ENCODE results near the gene PPIC. TPM values are rescaled to one million over a fixed set of nuclear protein-coding genes. Genes with fewer than 3 reads are reported as not detected.

PPIC gene
- total and polyA plus RNA-seq, 2 donors (not counting 1 experiment from before 2014, with no cell fraction given), result not detected

GRCh38 chr5:123037104-123037418 lies 536 bp upstream of the PPIC start:
- POLR2A ChIA-PET, result no interaction called here
- H3K4me3 ChIP-seq (ENCODE audit: control extremely low read depth in 1 of 5, extremely low read depth in 1 of 5, insufficient read depth in 1 of 5, low read depth in 2 of 5, low read length in 4 of 5), result peak overlapping the region in 3 of 5 experiments; percentile 53 to 69 (median 62)
- H3K9me3 ChIP-seq (ENCODE audit: control extremely low read depth in 1 of 3, control insufficient read depth in 2 of 3, insufficient read depth in 1 of 3, low read length in 2 of 3), result peaks cover 0 to 13% (median 0%) of the 10 kb centered on the region in 3 donors
- Mint-ChIP-seq H3K4me1 (peaks cover 12% of the 10 kb centered on the region), H3K4me3 (peak overlapping the region; percentile 72), H3K9me3 (ENCODE audit: insufficient read depth) (no peaks in the 10 kb centered on the region), H3K27me3 (peaks cover 56% of the 10 kb centered on the region), H3K27ac (no peak overlapping the region)
- H3K27ac ChIP-seq (ENCODE audit: low read length in 2 of 2), result no peak overlapping the region
- H3K4me2 ChIP-seq (replicated peaks; ENCODE audit: low read depth, low read length, poor library complexity, severe bottlenecking), result peak overlapping the region; percentile 97
- no peaks in the 10 kb centered on the region for H3K79me2 ChIP-seq (ENCODE audit: control insufficient read depth, insufficient read depth, low read length)
- ATAC-seq (ENCODE audit: low read depth), result no peak
- H3K9ac ChIP-seq (ENCODE audit: low read length), result peak overlapping the region; percentile 69
- CTCF ChIA-PET, result no interaction called here
- 2% methylated on average over 10 of the region's 11 CpGs for WGBS (ENCODE audit: insufficient coverage)
- no peak for DNase-seq
- intact Hi-C loops (cut with micrococcal nuclease), result no loop called here
- H4K20me1 ChIP-seq (ENCODE audit: control insufficient read depth, insufficient read depth, low read length, poor library complexity, severe bottlenecking), result no peaks in the 10 kb centered on the region
- TF ChIP-seq EZH2 (IDR thresholded peaks at IDR 0.05; ENCODE audit: borderline replicate concordance, insufficient read depth, low read depth, low read length, poor library complexity, severe bottlenecking) (no peak), CTCF (IDR thresholded peaks at IDR 0.05) (no peak)
- peaks cover 19 to 22% of the 10 kb centered on the region in 2 donors for H3K4me1 ChIP-seq (ENCODE audit: control insufficient read depth in 2 of 2, insufficient read depth in 2 of 2, low read length in 2 of 2)
- H2AFZ ChIP-seq (ENCODE audit: insufficient read depth, low read depth, low read length, poor library complexity, severe bottlenecking), result peak overlapping the region; percentile 77
- H3K36me3 ChIP-seq (replicated peaks in 1 of 2; ENCODE audit: control extremely low read depth in 1 of 2, control insufficient read depth in 1 of 2, extremely low read depth in 1 of 2, insufficient read depth in 2 of 2, low read length in 1 of 2), result no peaks in the 10 kb centered on the region
- H3K27me3 ChIP-seq (replicated peaks in 1 of 4; ENCODE audit: control extremely low read depth in 1 of 4, control insufficient read depth in 3 of 4, insufficient read depth in 4 of 4, low read length in 3 of 4), result peaks cover 2 to 62% (median 47%) of the 10 kb centered on the region in 4 experiments

DNA sequence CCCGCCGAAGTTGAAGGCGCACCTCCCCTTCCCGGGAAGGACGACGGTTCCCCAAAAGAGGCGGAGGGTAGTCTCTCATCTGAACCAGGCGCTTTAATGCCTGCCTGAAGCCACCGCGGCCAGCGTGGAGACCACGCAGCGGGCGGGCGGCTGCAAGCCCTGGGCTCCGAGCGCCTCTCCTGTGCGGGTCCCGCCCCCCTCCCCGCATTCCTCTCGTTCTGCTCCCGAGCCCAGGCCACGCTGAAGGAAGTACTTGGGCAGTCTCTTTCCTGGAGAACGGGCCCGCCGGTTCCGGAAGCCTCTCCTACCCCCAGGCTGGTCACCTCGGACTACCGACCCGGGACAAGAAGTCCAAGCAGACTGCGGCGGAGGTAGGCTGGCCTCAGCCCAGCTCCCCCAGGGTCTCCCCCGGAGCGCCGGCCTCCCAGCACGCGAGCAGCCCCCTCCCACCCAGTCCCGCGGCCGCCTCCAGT lies 571 bp downstream of the PPIC start:
- peaks cover 67% of the 10 kb centered on the region for H3K27me3 Mint-ChIP-seq
- Histone ChIP-seq H2AFZ (ENCODE audit: insufficient read depth, low read depth, low read length, poor library complexity, severe bottlenecking) (peak overlapping the region; percentile 77), H3K4me2 (replicated peaks; ENCODE audit: low read depth, low read length, poor library complexity, severe bottlenecking) (peak overlapping the region; percentile 97), H3K27ac (ENCODE audit: low read length in 2 of 2) (no peak overlapping the region), H3K79me2 (ENCODE audit: control insufficient read depth, insufficient read depth, low read length) (no peaks in the 10 kb centered on the region), H3K4me1 (ENCODE audit: control insufficient read depth in 2 of 2, insufficient read depth in 2 of 2, low read length in 2 of 2) (peaks cover 19 to 22% of the 10 kb centered on the region in 2 donors), H3K4me3 (ENCODE audit: control extremely low read depth in 1 of 5, extremely low read depth in 1 of 5, insufficient read depth in 1 of 5, low read depth in 2 of 5, low read length in 4 of 5) (peak overlapping the region in 4 of 5 experiments; percentile 42 to 69 (median 58)), H4K20me1 (ENCODE audit: control insufficient read depth, insufficient read depth, low read length, poor library complexity, severe bottlenecking) (no peaks in the 10 kb centered on the region), H3K9ac (ENCODE audit: low read length) (peak overlapping the region; percentile 69), H3K27me3 (replicated peaks in 1 of 4; ENCODE audit: control extremely low read depth in 1 of 4, control insufficient read depth in 3 of 4, insufficient read depth in 4 of 4, low read length in 3 of 4) (peaks cover 2 to 64% (median 46%) of the 10 kb centered on the region in 4 experiments), H3K36me3 (replicated peaks in 1 of 2; ENCODE audit: control extremely low read depth in 1 of 2, control insufficient read depth in 1 of 2, extremely low read depth in 1 of 2, insufficient read depth in 2 of 2, low read length in 1 of 2) (no peaks in the 10 kb centered on the region), H3K9me3 (ENCODE audit: control extremely low read depth in 1 of 3, control insufficient read depth in 2 of 3, insufficient read depth in 1 of 3, low read length in 2 of 3) (peaks cover 0 to 13% (median 0%) of the 10 kb centered on the region in 3 donors)
- DNase-seq, result peak; percentile 36
- H3K4me1 Mint-ChIP-seq, result peaks cover 12% of the 10 kb centered on the region
- no peak overlapping the region for H3K27ac Mint-ChIP-seq
- TF ChIP-seq CTCF (IDR thresholded peaks at IDR 0.05) (no peak), EZH2 (IDR thresholded peaks at IDR 0.05; ENCODE audit: borderline replicate concordance, insufficient read depth, low read depth, low read length, poor library complexity, severe bottlenecking) (no peak)
- no peaks in the 10 kb centered on the region for H3K9me3 Mint-ChIP-seq (ENCODE audit: insufficient read depth)
- under 1% methylated on average over 39 of the region's 40 CpGs for WGBS (ENCODE audit: insufficient coverage)
- peak; percentile 29 for ATAC-seq (ENCODE audit: low read depth)
- intact Hi-C loops (cut with micrococcal nuclease), result no loop called here
- ChIA-PET CTCF (interaction anchor here (0.8 kb wide), 1 partner anchor 575 kb away, joined by 3 read pairs; no protein-coding TSS in a partner anchor), POLR2A (no interaction called here)
- peak overlapping the region; percentile 91 for H3K4me3 Mint-ChIP-seq
